Neural progenitor cell (in vitro differentiated cells): Measurements from ENCODE around the gene ARHGAP15. TPM values are rescaled to one million over a fixed set of nuclear protein-coding genes. Genes with fewer than 3 reads are reported as not detected.

Experiments used
- DNase-seq: peaks from one replicate; pipeline ENCODE4 v3.0.0-alpha.2; 2016; ENCODE audit warnings: low spot score
- H2AFZ ChIP-seq: fragments of 200-600 bp; sonication (generic); replicated peaks from 2 replicates; pipeline ENCODE4 v1.6.1; 2016; ENCODE audit warnings: antibody characterized with exemption
- H3F3A ChIP-seq: fragments of 200-600 bp; sonication (generic); 2 replicates; pipeline ENCODE4 v1.6.1; 2016; ENCODE audit warnings: antibody characterized with exemption, low read depth
- H3K27ac ChIP-seq: fragments of 200-600 bp; sonication (generic); 2 replicates; pipeline ENCODE4 v1.5.1; 2016; ENCODE audit warnings: mild to moderate bottlenecking
- H3K27me3 ChIP-seq: fragments of 200-600 bp; sonication (generic); 2 replicates; pipeline ENCODE4 v1.6.1; 2016; ENCODE audit warnings: mild to moderate bottlenecking, moderate library complexity
- H3K36me3 ChIP-seq: fragments of 200-600 bp; sonication (generic); 2 replicates; pipeline ENCODE4 v1.5.1; 2016
- H3K4me1 ChIP-seq: fragments of 200-600 bp; sonication (generic); 2 replicates; pipeline ENCODE4 v1.6.1; 2016; ENCODE audit warnings: mixed run types
- H3K4me2 ChIP-seq: fragments of 200-600 bp; sonication (generic); 2 replicates; pipeline ENCODE4 v1.6.1; 2016
- H3K4me3 ChIP-seq: fragments of 200-600 bp; sonication (generic); 2 replicates; pipeline ENCODE4 v1.5.1; 2016
- H3K79me2 ChIP-seq: fragments of 200-600 bp; sonication (generic); 2 replicates; pipeline ENCODE4 v1.6.1; 2016; ENCODE audit warnings: low read depth
- H3K9ac ChIP-seq: fragments of 200-600 bp; sonication (generic); 2 replicates; pipeline ENCODE4 v1.6.1; 2016
- H3K9me3 ChIP-seq: fragments of 200-600 bp; sonication (generic); 2 replicates; pipeline ENCODE4 v1.5.1; 2016; ENCODE audit warnings: low read depth
- H4K20me1 ChIP-seq: fragments of 200-600 bp; sonication (generic); 2 replicates; pipeline ENCODE4 v1.6.1; 2016; ENCODE audit warnings: low read depth
- H3K27ac Mint-ChIP-seq: 3 replicates; pipeline ENCODE4 v1.8.0; 2021; ENCODE audit warnings: mixed read lengths
- H3K27me3 Mint-ChIP-seq: 2 replicates; pipeline ENCODE4 v1.8.0; 2022; ENCODE audit warnings: low read depth, mild to moderate bottlenecking, inconsistent platforms, moderate library complexity, mixed read lengths; ENCODE audit not compliant: insufficient read depth
- H3K36me3 Mint-ChIP-seq: 3 replicates; pipeline ENCODE4 v1.8.0; 2021; ENCODE audit warnings: mixed read lengths
- H3K4me1 Mint-ChIP-seq: 3 replicates; pipeline ENCODE4 v1.8.0; 2021; ENCODE audit warnings: mixed read lengths
- H3K4me3 Mint-ChIP-seq: 3 replicates; pipeline ENCODE4 v1.8.0; 2021; ENCODE audit warnings: mild to moderate bottlenecking, moderate library complexity, mixed read lengths
- H3K9me3 Mint-ChIP-seq: 3 replicates; pipeline ENCODE4 v1.8.0; 2020; ENCODE audit warnings: mixed read lengths
- EZH2 ChIP-seq: fragments of 200-600 bp; sonication (generic); IDR thresholded peaks from 2 replicates; pipeline ENCODE4 v1.6.1; 2017; ENCODE audit warnings: antibody characterized with exemption, mild to moderate bottlenecking, moderate library complexity
- EZH2phosphoT487 ChIP-seq: fragments of 200-600 bp; sonication (generic); IDR thresholded peaks from 2 replicates; pipeline ENCODE4 v1.6.1; 2017; ENCODE audit warnings: antibody characterized with exemption
- total RNA-seq: library from RNA; depleted of rRNA; stranded (reverse); fragments of >200 nt; gene quantifications from 2 replicates; pipeline ENCODE4 v1.2.3, GENCODE V29; 2015; ENCODE audit warnings: low replicate concordance
- TF ChIP-seq, protein P1 (sequence below): fragments of 200-600 bp; sonication (generic); IDR thresholded peaks from 2 replicates; pipeline ENCODE4 v1.5.1; 2017; ENCODE audit warnings: antibody characterized with exemption, mild to moderate bottlenecking

ARHGAP15 gene
- total RNA-seq, 1 donor from 2014 or later = 5.9 TPM

DNA sequence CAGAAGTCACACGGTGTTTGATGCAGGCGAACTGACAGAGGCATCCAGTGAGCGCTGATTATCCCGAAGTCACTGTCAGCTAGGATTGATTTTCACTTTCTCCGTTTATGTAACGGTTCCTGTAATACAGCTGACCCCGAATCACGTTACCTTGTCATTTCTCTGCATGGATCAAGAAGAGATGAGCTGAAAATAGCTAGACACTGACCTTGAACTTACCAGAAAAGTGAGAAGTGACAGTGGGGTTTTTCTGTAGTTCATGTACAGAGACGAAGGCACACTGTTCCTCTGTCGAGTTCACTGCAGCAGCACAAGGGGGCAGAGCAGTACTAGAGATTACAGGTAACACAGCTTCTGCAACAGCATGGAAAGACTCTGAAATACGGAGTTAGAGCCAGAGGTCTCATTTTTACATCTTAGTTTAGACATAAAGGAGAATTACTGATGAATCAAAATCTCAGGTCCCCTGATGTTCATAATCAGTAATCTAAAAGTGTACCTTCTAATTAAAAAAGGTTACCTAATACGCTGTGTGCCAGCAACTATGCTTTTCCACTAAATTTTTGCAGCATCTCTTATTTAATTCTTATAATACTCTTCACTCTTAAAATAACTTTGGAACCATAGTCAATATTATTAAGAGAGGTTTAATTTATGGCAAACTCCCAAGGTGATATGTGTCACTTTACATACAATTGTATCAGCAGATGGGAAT lies 33.1 kb downstream of the ARHGAP15 start:
- Histone ChIP-seq H3K36me3 (no peaks in the 10 kb centered on the region), H3F3A (no peaks in the 10 kb centered on the region), H2AFZ (no peak overlapping the region), H3K4me1 (peaks cover 10% of the 10 kb centered on the region), H3K9ac (no peak overlapping the region), H3K4me3 (no peak overlapping the region), H3K27me3 (no peaks in the 10 kb centered on the region), H3K27ac (no peak overlapping the region), H3K4me2 (no peak overlapping the region), H4K20me1 (no peaks in the 10 kb centered on the region), H3K79me2 (no peaks in the 10 kb centered on the region), H3K9me3 (no peaks in the 10 kb centered on the region)
- Mint-ChIP-seq H3K4me1 (peaks cover 2% of the 10 kb centered on the region), H3K36me3 (no peaks in the 10 kb centered on the region), H3K4me3 (no peak overlapping the region), H3K9me3 (no peaks in the 10 kb centered on the region), H3K27me3 (no peaks in the 10 kb centered on the region), H3K27ac (no peak overlapping the region)
- no peak for TF ChIP-seq EZH2
- no peak for TF ChIP-seq EZH2phosphoT487
- TF ChIP-seq, protein P1, sequence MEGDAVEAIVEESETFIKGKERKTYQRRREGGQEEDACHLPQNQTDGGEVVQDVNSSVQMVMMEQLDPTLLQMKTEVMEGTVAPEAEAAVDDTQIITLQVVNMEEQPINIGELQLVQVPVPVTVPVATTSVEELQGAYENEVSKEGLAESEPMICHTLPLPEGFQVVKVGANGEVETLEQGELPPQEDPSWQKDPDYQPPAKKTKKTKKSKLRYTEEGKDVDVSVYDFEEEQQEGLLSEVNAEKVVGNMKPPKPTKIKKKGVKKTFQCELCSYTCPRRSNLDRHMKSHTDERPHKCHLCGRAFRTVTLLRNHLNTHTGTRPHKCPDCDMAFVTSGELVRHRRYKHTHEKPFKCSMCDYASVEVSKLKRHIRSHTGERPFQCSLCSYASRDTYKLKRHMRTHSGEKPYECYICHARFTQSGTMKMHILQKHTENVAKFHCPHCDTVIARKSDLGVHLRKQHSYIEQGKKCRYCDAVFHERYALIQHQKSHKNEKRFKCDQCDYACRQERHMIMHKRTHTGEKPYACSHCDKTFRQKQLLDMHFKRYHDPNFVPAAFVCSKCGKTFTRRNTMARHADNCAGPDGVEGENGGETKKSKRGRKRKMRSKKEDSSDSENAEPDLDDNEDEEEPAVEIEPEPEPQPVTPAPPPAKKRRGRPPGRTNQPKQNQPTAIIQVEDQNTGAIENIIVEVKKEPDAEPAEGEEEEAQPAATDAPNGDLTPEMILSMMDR = peak; percentile 67
- DNase-seq = peak; percentile 64

DNA sequence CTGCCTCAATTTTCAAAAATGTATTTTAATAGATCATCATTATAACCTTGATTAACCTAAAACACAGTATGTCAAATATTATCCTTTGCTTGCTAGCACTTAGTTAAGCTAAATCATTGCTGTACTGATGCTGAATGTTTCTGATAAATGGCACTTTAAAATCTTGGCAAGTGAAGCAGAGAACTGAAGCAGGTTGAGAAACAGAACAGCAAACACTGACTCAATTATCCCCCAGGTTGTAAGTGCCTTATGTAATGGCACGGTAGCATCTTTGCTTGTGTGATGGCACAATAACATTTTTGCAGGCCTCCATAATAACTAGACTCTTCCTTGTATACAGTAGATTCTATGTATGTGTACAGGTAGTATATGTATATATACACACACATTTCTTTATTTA lies 33.8 kb downstream of the ARHGAP15 start:
- Mint-ChIP-seq H3K4me1 (peaks cover 2% of the 10 kb centered on the region), H3K27ac (no peak overlapping the region), H3K9me3 (no peaks in the 10 kb centered on the region), H3K27me3 (no peaks in the 10 kb centered on the region), H3K36me3 (no peaks in the 10 kb centered on the region), H3K4me3 (no peak overlapping the region)
- H4K20me1 ChIP-seq = no peaks in the 10 kb centered on the region
- H3F3A ChIP-seq = no peaks in the 10 kb centered on the region
- H3K27me3 ChIP-seq = no peaks in the 10 kb centered on the region
- H3K9ac ChIP-seq = no peak overlapping the region
- H3K4me1 ChIP-seq = peaks cover 10% of the 10 kb centered on the region
- no peaks in the 10 kb centered on the region for H3K79me2 ChIP-seq
- H3K4me2 ChIP-seq = no peak overlapping the region
- no peaks in the 10 kb centered on the region for H3K9me3 ChIP-seq
- no peak overlapping the region for H3K27ac ChIP-seq
- H2AFZ ChIP-seq = no peak overlapping the region
- TF ChIP-seq EZH2phosphoT487 (no peak), EZH2 (no peak)
- TF ChIP-seq, protein P1 = no peak
- no peak for DNase-seq
- no peaks in the 10 kb centered on the region for H3K36me3 ChIP-seq
- no peak overlapping the region for H3K4me3 ChIP-seq

DNA sequence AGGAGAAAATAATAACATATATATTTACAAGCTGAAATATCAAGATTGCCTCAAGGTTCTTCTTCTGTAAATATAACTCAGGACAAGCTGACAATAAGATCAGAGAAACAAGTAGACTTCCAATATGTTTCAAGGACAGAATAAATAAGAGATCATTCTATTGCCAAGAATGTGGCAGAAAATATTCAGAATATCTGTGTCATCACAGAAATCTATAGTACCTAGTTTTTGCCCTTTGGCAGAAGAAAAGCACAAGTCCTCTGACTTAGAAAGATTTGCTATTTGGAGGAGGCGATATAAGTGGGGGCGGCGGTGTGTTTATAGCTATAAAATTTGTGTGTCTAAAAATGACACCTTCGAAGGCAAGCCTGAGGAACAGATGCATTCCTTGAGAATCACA lies 34.3 kb downstream of the ARHGAP15 start:
- Histone ChIP-seq H3K4me1 (peaks cover 10% of the 10 kb centered on the region), H3K27me3 (no peaks in the 10 kb centered on the region), H3F3A (no peaks in the 10 kb centered on the region), H2AFZ (no peak overlapping the region), H3K36me3 (no peaks in the 10 kb centered on the region), H3K79me2 (no peaks in the 10 kb centered on the region), H3K27ac (no peak overlapping the region), H3K9me3 (no peaks in the 10 kb centered on the region), H3K4me3 (no peak overlapping the region), H4K20me1 (no peaks in the 10 kb centered on the region), H3K9ac (no peak overlapping the region), H3K4me2 (no peak overlapping the region)
- no peak for DNase-seq
- TF ChIP-seq EZH2phosphoT487 (no peak), EZH2 (no peak)
- TF ChIP-seq, protein P1 = no peak
- Mint-ChIP-seq H3K27me3 (no peaks in the 10 kb centered on the region), H3K36me3 (no peaks in the 10 kb centered on the region), H3K9me3 (no peaks in the 10 kb centered on the region), H3K4me1 (peaks cover 2% of the 10 kb centered on the region), H3K4me3 (no peak overlapping the region), H3K27ac (no peak overlapping the region)
